Measurements from ENCODE around the gene BTG1. TPM values are rescaled to one million over a fixed set of nuclear protein-coding genes. Genes with fewer than 3 reads are reported as not detected.

BTG1 gene
- total RNA-seq, 1 experiment from 2014 or later, result 23.1 TPM

DNA sequence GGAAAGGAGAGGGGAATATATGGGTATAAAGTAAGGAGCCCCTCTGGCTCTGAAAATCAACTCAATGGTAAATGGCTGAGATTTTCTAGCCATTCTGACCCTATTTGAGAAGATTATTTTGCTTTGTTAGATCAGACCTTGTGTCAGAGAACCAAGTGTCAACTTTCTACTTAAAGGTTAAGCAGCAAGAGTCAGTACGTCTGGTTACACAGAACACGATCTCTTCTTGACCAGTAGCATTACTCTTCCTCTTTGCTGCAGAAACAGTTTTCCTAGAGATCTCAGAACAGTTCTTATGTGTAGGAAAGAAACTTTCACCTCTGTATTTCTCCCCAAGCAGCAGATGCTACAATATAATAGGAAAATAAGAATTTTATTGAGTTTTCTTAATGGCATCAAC, 47.4 kb upstream of the BTG1 start:
- Histone ChIP-seq H3K27me3 (replicated peaks; ENCODE audit: control insufficient read depth, insufficient read depth, low read length) (no peaks in the 10 kb centered on the region), H3K36me3 (ENCODE audit: control insufficient read depth, insufficient read depth, low read length) (no peaks in the 10 kb centered on the region), H3K4me1 (no peaks in the 10 kb centered on the region), H3K4me3 (ENCODE audit: low read depth, low read length) (no peak overlapping the region), H3K9me3 (peaks cover 6% of the 10 kb centered on the region; the same call in 1 of the 2 replicates)
- no TSS peak for BruUV-seq (replicated peaks)
- Mint-ChIP-seq H3K27ac (ENCODE audit: unreplicated experiment) (no peak overlapping the region), H3K4me3 (ENCODE audit: unreplicated experiment) (no peak overlapping the region), H3K27me3 (ENCODE audit: insufficient read depth, unreplicated experiment) (no peaks in the 10 kb centered on the region), H3K36me3 (ENCODE audit: insufficient read depth, unreplicated experiment) (no peaks in the 10 kb centered on the region), H3K4me1 (ENCODE audit: low read depth, unreplicated experiment) (no peaks in the 10 kb centered on the region), H3K9me3 (ENCODE audit: unreplicated experiment) (no peaks in the 10 kb centered on the region)
- ChIA-PET POLR2A (no interaction called here), CTCF (no interaction called here)
- intact Hi-C loops (cut with micrococcal nuclease; ENCODE audit: unreplicated experiment), result no loop called here
- TF ChIP-seq, protein P1, sequence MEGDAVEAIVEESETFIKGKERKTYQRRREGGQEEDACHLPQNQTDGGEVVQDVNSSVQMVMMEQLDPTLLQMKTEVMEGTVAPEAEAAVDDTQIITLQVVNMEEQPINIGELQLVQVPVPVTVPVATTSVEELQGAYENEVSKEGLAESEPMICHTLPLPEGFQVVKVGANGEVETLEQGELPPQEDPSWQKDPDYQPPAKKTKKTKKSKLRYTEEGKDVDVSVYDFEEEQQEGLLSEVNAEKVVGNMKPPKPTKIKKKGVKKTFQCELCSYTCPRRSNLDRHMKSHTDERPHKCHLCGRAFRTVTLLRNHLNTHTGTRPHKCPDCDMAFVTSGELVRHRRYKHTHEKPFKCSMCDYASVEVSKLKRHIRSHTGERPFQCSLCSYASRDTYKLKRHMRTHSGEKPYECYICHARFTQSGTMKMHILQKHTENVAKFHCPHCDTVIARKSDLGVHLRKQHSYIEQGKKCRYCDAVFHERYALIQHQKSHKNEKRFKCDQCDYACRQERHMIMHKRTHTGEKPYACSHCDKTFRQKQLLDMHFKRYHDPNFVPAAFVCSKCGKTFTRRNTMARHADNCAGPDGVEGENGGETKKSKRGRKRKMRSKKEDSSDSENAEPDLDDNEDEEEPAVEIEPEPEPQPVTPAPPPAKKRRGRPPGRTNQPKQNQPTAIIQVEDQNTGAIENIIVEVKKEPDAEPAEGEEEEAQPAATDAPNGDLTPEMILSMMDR (IDR thresholded peaks at IDR 0.05; ENCODE audit: insufficient read depth in 1 of 2, low read depth in 1 of 2, low read length in 1 of 2, severe bottlenecking in 1 of 2, unreplicated experiment in 1 of 2), result no peak
- no peak for DNase-seq

DNA sequence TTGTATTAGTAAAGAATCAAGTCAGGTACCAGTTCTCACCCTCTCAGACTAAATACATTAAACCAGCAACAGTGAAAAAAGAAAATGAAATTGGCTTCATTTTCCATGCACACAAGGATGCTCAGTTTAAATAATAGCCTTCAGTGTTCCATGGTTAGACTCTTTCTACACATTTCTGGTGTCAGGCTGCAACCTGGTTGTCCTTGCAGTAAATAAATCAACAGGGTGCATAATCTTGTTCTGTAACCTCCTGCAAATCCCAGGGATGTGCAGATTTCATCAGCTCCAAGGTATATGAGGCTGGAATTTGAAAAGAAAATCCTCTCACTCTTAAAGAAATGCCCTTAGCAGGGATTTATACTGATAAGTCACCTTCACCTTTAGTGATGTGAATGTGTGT, 46.7 kb upstream of the BTG1 start:
- no peak overlapping the region for H3K27ac Mint-ChIP-seq (ENCODE audit: unreplicated experiment)
- POLR2A ChIA-PET, result no interaction called here
- TF ChIP-seq, protein P1 (IDR thresholded peaks at IDR 0.05; ENCODE audit: insufficient read depth in 1 of 2, low read depth in 1 of 2, low read length in 1 of 2, severe bottlenecking in 1 of 2, unreplicated experiment in 1 of 2), result no peak
- no peaks in the 10 kb centered on the region for H3K27me3 Mint-ChIP-seq (ENCODE audit: insufficient read depth, unreplicated experiment)
- no peak for DNase-seq
- peaks cover 6% of the 10 kb centered on the region; the same call in 1 of the 2 replicates for H3K9me3 ChIP-seq
- H3K4me1 ChIP-seq, result no peaks in the 10 kb centered on the region
- no peaks in the 10 kb centered on the region for H3K36me3 ChIP-seq (ENCODE audit: control insufficient read depth, insufficient read depth, low read length)
- H3K36me3 Mint-ChIP-seq (ENCODE audit: insufficient read depth, unreplicated experiment), result no peaks in the 10 kb centered on the region
- no peaks in the 10 kb centered on the region for H3K9me3 Mint-ChIP-seq (ENCODE audit: unreplicated experiment)
- no peaks in the 10 kb centered on the region for H3K27me3 ChIP-seq (replicated peaks; ENCODE audit: control insufficient read depth, insufficient read depth, low read length)
- no peak overlapping the region for H3K4me3 Mint-ChIP-seq (ENCODE audit: unreplicated experiment)
- no TSS peak for BruUV-seq (replicated peaks)
- H3K4me1 Mint-ChIP-seq (ENCODE audit: low read depth, unreplicated experiment), result no peaks in the 10 kb centered on the region
- CTCF ChIA-PET, result no interaction called here
- H3K4me3 ChIP-seq (ENCODE audit: low read depth, low read length), result no peak overlapping the region
- intact Hi-C loops (cut with micrococcal nuclease; ENCODE audit: unreplicated experiment), result no loop called here

DNA sequence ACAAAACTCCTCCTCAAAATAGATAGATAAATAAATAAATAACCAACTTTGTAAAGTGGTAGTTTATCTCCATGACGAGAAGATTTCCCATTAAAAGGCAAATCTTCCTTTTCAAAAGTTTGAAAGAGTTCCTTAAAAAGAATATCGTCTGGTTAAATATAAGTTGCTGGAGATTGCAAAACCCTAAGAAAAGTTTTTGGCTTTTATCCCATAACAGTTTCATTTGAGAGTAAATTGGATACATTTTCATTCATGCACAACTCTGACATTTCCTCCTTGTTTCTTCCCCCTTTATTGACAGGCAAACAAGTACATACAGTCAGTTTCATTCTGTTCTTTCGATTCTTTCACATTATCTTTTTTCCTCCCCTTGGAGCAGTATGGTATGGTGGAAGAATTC, 45.4 kb upstream of the BTG1 start:
- H3K27me3 Mint-ChIP-seq (ENCODE audit: insufficient read depth, unreplicated experiment), result no peaks in the 10 kb centered on the region
- H3K4me3 ChIP-seq (ENCODE audit: low read depth, low read length), result no peak overlapping the region
- no peaks in the 10 kb centered on the region for H3K36me3 Mint-ChIP-seq (ENCODE audit: insufficient read depth, unreplicated experiment)
- no peaks in the 10 kb centered on the region for H3K27me3 ChIP-seq (replicated peaks; ENCODE audit: control insufficient read depth, insufficient read depth, low read length)
- TF ChIP-seq, protein P1 (IDR thresholded peaks at IDR 0.05; ENCODE audit: insufficient read depth in 1 of 2, low read depth in 1 of 2, low read length in 1 of 2, severe bottlenecking in 1 of 2, unreplicated experiment in 1 of 2), result no peak
- no peaks in the 10 kb centered on the region for H3K4me1 ChIP-seq
- no peak for DNase-seq
- H3K4me3 Mint-ChIP-seq (ENCODE audit: unreplicated experiment), result no peak overlapping the region
- H3K9me3 ChIP-seq, result peaks cover under 1% of the 10 kb centered on the region; the same call in 1 of the 2 replicates
- no peaks in the 10 kb centered on the region for H3K9me3 Mint-ChIP-seq (ENCODE audit: unreplicated experiment)
- BruUV-seq (replicated peaks), result no TSS peak
- H3K27ac Mint-ChIP-seq (ENCODE audit: unreplicated experiment), result no peak overlapping the region
- no peaks in the 10 kb centered on the region for H3K36me3 ChIP-seq (ENCODE audit: control insufficient read depth, insufficient read depth, low read length)
- POLR2A ChIA-PET, result no interaction called here
- intact Hi-C loops (cut with micrococcal nuclease; ENCODE audit: unreplicated experiment), result no loop called here
- CTCF ChIA-PET, result no interaction called here
- H3K4me1 Mint-ChIP-seq (ENCODE audit: low read depth, unreplicated experiment), result no peaks in the 10 kb centered on the region

Measured in Caco-2 (cell line).